RWPE2 (cell line): ENCODE results near the gene MYO6.
A peak's percentile ranks its signal among the peaks of the same experiment; 100 is the strongest.

Experiments
- ATAC-seq: fragments of 200-7000 bp; cut with Tn5 transposase; 3 replicates; pipeline ENCODE4 v1.9.1; 2021; ENCODE audit warnings: low read depth
- DNase-seq: peaks from one replicate; pipeline ENCODE4 v3.0.0-alpha.2; 2020; ENCODE audit warnings: low spot score
- H3K27ac ChIP-seq: fragments of 450-650 bp; 2 replicates; pipeline ENCODE4 v1.5.1; 2017; ENCODE audit warnings: mild to moderate bottlenecking; ENCODE audit not compliant: poor library complexity, severe bottlenecking
- H3K27me3 ChIP-seq: fragments of 250-450 bp; sonication (Bioruptor Pico); 2 replicates; pipeline ENCODE4 v1.5.1; 2021; ENCODE audit warnings: mild to moderate bottlenecking, moderate library complexity; ENCODE audit not compliant: insufficient read depth, poor library complexity, severe bottlenecking
- H3K36me3 ChIP-seq: fragments of 250-450 bp; sonication (Bioruptor Pico); 2 replicates; pipeline ENCODE4 v1.5.1; 2020; ENCODE audit warnings: low read depth, mild to moderate bottlenecking, moderate library complexity
- H3K4me1 ChIP-seq: fragments of 250-450 bp; sonication (Bioruptor Pico); 2 replicates; pipeline ENCODE4 v1.5.1; 2021; ENCODE audit warnings: mild to moderate bottlenecking, moderate library complexity; ENCODE audit not compliant: insufficient read depth, poor library complexity, severe bottlenecking
- H3K4me3 ChIP-seq: fragments of 250-450 bp; sonication (Bioruptor Pico); 2 replicates; pipeline ENCODE4 v1.5.1; 2021; ENCODE audit warnings: mild to moderate bottlenecking, moderate library complexity; ENCODE audit not compliant: severe bottlenecking
- H3K9me3 ChIP-seq: fragments of 250-450 bp; sonication (Bioruptor Pico); 2 replicates; pipeline ENCODE4 v1.5.1; 2021; ENCODE audit warnings: mild to moderate bottlenecking, moderate library complexity; ENCODE audit not compliant: severe bottlenecking
- CTCF ChIP-seq: fragments of 450-650 bp; IDR thresholded peaks from one replicate; pipeline ENCODE4 v1.5.1; 2017; ENCODE audit warnings: mild to moderate bottlenecking, moderate library complexity; ENCODE audit not compliant: poor library complexity, severe bottlenecking

MYO6 gene

DNA sequence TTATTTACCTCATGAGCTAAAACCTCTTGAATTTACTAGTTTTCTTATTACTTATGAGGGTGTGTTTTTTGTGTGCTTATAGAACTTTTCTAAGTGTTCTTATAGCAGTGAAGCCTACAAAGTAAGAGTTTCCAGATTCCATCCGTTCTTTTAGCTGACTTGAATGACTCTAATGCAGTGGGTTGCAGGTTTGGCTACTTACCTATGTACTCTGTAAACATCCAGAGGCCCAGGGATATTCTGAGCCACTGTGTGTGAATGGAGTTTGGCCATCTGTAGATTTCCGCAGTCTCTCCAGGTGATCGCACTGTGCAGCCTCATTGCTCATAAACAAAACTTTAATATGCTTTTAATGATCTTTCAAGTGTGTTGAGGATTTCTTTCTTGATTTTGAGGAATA, 157.8 kb downstream of the MYO6 start:
- no peak for TF ChIP-seq CTCF
- no peak for DNase-seq

GRCh38 chr6:75907444-75907843, 158.4 kb downstream of the MYO6 start:
- Histone ChIP-seq H3K4me1 (no peaks in the 10 kb centered on the region), H3K9me3 (no peaks in the 10 kb centered on the region), H3K27ac (no peak overlapping the region), H3K36me3 (0 out of 2 replicates have a peak, but pooled peaks cover 11% of the 10 kb centered on the region), H3K4me3 (no peak overlapping the region), H3K27me3 (no peaks in the 10 kb centered on the region)
- no peak for TF ChIP-seq CTCF
- no peak for ATAC-seq
- no peak for DNase-seq

More for the DNA sequence above, 157.8 kb downstream of the MYO6 start:
- H3K9me3 ChIP-seq = no peaks in the 10 kb centered on the region
- H3K4me3 ChIP-seq = no peak overlapping the region
- H3K4me1 ChIP-seq = no peaks in the 10 kb centered on the region
- no peaks in the 10 kb centered on the region for H3K27me3 ChIP-seq
- 0 out of 2 replicates have a peak, but pooled peaks cover 11% of the 10 kb centered on the region for H3K36me3 ChIP-seq
- no peak for ATAC-seq
- H3K27ac ChIP-seq = no peak overlapping the region

DNA sequence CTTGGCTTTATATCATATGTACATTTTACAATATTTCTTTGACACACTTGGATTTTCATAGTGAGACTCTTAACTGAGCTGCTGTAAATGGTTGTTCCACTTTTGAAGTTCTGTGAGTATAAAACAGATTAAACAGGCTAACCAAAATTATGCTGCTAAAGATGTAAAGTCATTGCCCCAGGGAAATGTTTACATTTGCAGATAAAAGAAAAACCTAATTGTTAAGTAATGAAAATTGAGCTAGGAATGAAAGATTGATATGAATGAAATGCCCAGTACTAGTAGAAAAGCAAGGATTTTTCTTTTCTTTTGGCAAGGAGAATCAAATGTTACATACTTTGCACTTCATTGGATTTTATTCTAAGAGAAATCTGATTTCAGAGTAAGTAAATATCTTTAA, 164.0 kb downstream of the MYO6 start:
- ATAC-seq (no peak), DNase-seq (no peak)
- H3K27me3 ChIP-seq = no peaks in the 10 kb centered on the region
- H3K27ac ChIP-seq = no peak overlapping the region
- peaks cover 16% of the 10 kb centered on the region for H3K36me3 ChIP-seq
- TF ChIP-seq CTCF = no peak
- H3K9me3 ChIP-seq = no peaks in the 10 kb centered on the region
- no peaks in the 10 kb centered on the region for H3K4me1 ChIP-seq
- H3K4me3 ChIP-seq = no peak overlapping the region

DNA sequence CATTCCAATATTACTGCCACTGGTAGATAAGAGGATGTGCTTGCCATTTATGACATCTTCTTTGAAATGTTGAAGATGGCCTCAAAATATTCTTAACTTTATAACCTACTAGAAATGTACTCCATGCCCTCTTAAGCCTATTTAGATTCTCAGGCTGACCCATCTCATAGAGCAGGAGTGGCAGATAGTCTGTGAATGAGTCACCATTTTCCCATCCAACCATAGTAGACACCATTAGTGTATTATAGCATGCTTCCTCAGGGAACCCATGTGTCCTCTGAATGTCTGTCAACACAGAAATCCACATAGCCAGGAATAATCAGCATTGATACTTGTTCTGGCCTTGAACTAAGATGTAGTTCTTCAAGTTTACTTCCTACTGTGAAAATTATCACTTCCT, 173.2 kb downstream of the MYO6 start:
- TF ChIP-seq CTCF = no peak
- no peaks in the 10 kb centered on the region for H3K36me3 ChIP-seq
- H3K4me3 ChIP-seq = no peak overlapping the region
- peak; percentile 75 for ATAC-seq
- no peak for DNase-seq
- no peaks in the 10 kb centered on the region for H3K9me3 ChIP-seq
- H3K4me1 ChIP-seq = no peaks in the 10 kb centered on the region
- no peaks in the 10 kb centered on the region for H3K27me3 ChIP-seq
- H3K27ac ChIP-seq = no peak overlapping the region

DNA sequence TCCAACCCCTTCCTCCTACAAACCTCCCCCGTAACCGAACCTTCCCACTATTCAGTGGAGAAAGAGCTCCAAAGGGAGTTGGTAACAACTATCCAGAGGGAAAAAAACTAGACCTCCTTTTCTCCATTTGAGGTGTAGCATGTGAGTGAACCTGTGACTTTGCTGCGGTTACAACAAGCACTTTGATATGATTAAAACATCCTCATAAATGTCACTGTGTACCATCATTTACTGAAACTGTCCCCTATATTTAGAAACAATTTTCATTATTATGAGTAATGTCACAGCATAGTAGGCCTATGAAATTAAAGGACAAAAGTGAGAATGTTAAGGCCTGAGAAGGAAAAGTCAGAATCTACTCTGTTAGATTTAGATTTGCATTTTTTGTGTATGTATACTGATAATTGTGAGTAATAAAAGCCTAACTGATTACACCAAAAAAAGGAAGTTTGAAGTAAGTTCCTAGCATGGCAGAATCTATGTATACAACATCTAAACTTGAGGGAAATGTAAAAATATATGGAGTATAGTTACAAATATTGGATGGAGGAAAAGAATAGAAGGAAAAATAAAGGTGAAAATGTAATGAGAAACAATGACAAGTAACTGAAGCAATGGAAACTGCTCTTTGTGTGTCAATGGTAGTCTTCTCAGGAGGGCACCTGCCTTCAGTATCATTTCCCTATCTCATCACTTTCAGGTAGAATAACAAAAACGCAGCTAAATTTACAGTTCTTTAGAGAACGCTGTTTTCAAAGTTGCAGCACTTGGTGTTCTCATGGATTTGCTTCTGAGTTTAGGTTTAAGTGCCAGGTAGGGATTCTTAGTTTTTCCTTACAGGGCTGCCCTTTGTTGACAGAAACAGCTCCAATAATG, 177.5 kb downstream of the MYO6 start:
- Histone ChIP-seq H3K4me3 (no peak overlapping the region), H3K27ac (no peak overlapping the region), H3K36me3 (no peaks in the 10 kb centered on the region), H3K4me1 (no peaks in the 10 kb centered on the region), H3K9me3 (no peaks in the 10 kb centered on the region), H3K27me3 (no peaks in the 10 kb centered on the region)
- no peak for TF ChIP-seq CTCF
- ATAC-seq (no peak), DNase-seq (no peak)
